ENCODE results near the gene ANKRD22.

ANKRD22 gene

DNA sequence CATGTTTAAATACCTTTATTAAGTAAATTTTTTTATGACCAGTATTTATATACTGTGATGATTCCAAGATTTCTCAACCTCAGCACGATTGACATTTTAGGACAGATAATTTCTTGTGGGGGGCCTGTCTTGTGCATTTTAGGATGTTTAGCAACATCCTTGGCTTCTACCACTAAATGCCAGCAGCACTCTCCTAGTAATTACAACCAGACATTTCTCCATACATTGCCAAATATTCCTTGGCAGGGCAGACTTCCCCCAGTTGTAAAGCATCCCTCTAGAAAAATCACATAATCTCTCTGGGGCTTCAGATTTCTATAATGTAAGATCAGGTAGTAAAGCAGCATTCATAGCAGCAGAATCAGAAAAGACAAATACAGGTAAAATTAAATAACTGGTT lies 56.9 kb downstream of the ANKRD22 start:
- no peak for DNase-seq

DNA sequence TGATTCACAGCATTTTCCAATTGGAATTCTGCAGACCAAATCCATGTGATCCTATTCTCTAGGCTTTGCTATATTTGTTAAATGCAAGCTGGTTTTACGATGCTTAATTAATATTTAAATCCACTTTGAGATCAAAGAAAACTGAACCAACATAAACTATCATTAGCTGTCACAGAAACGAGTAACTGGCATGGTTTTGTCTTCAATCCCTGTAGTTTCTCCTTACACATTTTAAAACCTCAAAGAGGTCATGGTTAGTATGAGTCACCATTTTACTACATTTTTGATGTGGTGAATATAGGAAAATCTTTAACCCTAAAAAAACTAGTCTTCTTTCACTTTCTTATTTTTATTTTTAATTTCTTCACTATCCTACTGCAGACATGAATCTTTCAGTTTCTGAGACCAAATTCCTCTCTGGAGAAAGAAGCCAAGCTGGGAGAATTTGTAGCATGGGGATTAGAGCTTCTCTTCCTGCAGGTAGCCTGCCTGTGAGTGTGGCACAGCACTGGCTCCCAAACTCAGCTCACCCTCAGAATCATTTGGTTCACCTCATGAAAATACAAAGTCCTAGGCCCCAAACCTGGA lies 57.8 kb downstream of the ANKRD22 start:
- no peak for DNase-seq

GRCh38 chr10:88792661-88793060 lies 59.0 kb downstream of the ANKRD22 start:
- no peak for DNase-seq

DNA sequence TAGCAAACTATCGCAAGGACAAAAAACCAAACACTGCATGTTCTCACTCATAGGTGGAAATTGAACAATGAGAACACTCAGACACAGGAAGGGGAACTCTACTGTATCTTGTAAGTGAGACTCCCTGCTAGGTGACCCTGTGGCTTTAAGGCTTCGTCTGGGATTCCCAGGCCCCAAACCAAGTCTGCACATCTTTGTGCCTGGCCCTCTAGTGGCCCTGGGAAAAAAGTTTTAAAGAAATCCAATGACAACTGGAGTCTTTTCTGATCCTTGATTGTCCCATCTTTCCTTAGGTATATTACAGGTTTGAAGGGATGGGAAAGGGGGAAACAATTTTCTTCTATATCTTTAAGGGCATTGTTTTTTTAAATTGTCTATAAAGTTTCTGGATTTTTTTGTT lies 59.7 kb downstream of the ANKRD22 start:
- DNase-seq, result no peak

- DNase-seq, result no peak
Observed at GRCh38 chr10:88788924-88789323, 62.7 kb downstream of the ANKRD22 start.

DNA sequence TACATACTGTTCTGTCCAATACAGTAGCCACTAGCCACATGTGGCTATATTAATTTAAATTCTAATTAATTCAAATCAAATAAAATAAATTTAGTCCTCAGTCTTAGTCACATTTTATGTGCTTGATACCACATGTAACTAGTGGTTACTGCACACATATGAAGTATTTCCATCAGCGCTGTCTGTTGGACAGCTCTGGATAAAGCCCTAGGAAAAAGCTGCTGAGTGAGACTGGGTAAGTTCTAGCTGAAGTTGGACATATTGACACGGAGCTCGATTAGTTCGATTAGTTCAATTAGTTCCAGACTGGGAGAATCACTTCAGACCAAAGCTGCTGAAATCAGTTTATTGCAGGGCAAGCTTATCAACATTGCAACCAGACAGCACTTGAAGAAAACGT lies 64.2 kb downstream of the ANKRD22 start:
- DNase-seq, result no peak

DNA sequence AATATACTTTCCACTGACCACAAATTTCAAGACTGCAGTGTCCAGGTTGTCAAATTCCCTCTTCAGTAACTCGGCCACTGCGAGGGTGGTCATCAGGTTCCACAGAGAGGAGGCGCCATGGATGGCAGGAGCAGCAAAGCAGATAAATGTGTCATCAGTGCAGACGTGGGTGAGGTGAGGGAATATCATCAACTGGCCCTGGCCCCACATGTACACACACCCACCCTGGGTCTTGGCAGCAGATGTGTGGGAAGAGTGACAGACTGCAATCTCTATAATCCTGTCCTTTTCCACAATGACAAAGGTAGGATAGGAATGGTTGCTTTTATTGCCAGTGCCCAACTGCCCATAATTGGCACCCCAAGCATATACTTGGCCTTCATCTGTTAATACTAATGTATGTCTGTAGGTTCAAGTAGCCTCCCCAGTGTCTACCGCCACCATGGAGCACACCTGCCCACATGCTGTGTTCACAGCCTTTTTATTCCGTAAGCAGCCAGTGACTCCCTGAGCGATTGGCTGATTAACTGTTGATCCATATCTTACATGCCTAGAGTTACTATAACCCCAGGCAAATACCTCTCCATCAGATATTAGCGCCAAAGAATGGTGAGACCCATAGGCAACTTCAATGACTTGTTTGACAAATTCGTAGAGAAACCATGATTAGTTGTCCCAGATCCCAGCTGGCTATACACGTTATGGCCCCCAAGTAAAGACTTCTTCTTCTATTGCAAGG lies 65.4 kb downstream of the ANKRD22 start:
- DNase-seq, result no peak

DNA sequence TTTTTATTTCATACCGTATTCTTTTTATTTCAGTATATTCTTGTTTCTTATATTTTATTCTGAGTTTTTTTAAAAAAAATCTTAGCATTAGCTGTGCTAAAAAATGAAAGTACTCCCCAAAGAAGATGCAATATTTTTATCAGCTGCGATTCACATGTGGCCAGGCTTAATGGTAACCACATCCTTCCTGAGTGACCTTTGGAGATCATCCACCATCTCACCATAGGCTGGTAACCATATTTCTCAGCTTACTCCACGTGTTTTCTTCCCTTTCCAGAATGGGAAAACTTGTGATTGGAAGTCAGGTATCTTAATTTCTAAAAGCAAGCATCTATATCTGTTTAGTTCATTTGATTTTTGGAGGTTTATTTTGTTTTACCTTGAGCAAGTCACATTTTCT lies 67.9 kb downstream of the ANKRD22 start:
- DNase-seq, result no peak

DNA sequence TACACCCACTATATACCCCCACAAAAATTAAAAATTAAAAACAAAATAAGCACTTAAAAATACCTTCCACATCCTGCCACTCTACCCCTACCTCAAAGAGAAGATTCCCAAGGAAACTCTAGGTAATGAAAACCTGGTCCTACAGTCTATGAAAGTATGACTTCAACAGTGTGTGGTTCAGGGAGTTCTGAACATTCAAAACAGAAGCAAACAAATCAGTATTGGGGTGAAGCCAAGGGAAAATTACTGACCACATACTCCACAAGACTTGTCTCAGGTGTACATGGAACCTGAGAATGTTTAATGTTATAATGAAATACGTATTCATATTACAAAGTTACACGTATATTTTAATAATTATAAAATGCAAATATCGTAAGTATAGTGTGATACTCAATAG lies 69.4 kb downstream of the ANKRD22 start:
- DNase-seq, result no peak

- DNase-seq, result no peak
Observed at GRCh38 chr10:88781206-88781605, 70.4 kb downstream of the ANKRD22 start.

Measured in activated naive CD4-positive, alpha-beta T cell treated with anti-CD3 and anti-CD28 coated beads, Interleukin-2, amount 50 U/mL, for 16 hours (primary cell).